GM23248 (cell line): ENCODE data around the gene ENO2. TPM values are rescaled to one million over a fixed set of nuclear protein-coding genes. Genes with fewer than 3 reads are reported as not detected.
A peak's percentile ranks its signal among the peaks of the same experiment; 100 is the strongest.

Experiments used
- DNase-seq: peaks from one replicate; pipeline ENCODE4 v3.0.0-alpha.2; 2015
- H2AFZ ChIP-seq: fragments of 200-600 bp; sonication (generic); 2 replicates; pipeline ENCODE4 v1.6.1; 2016; ENCODE audit warnings: antibody characterized with exemption
- H3F3A ChIP-seq: fragments of 200-600 bp; sonication (generic); 2 replicates; pipeline ENCODE4 v1.6.1; 2016; ENCODE audit warnings: mild to moderate bottlenecking, antibody characterized with exemption, mixed run types; ENCODE audit not compliant: insufficient read depth
- H3K27ac ChIP-seq: fragments of 200-600 bp; sonication (generic); 2 replicates; pipeline ENCODE4 v1.5.1; 2016; ENCODE audit warnings: mild to moderate bottlenecking
- H3K27me3 ChIP-seq: fragments of 200-600 bp; sonication (generic); replicated peaks from 2 replicates; pipeline ENCODE4 v1.6.1; 2016; ENCODE audit warnings: mild to moderate bottlenecking; ENCODE audit not compliant: insufficient read depth
- H3K36me3 ChIP-seq: fragments of 200-600 bp; sonication (generic); 2 replicates; pipeline ENCODE4 v1.6.1; 2016; ENCODE audit warnings: low read depth, mild to moderate bottlenecking
- H3K4me1 ChIP-seq: fragments of 200-600 bp; sonication (generic); 2 replicates; pipeline ENCODE4 v1.6.1; 2016; ENCODE audit warnings: mild to moderate bottlenecking; ENCODE audit not compliant: insufficient read depth
- H3K4me2 ChIP-seq: fragments of 200-600 bp; sonication (generic); one replicate; pipeline ENCODE4 v1.6.1; 2016; ENCODE audit warnings: mild to moderate bottlenecking; ENCODE audit not compliant: unreplicated experiment
- H3K4me3 ChIP-seq: fragments of 200-600 bp; sonication (generic); 2 replicates; pipeline ENCODE4 v1.5.1; 2016; ENCODE audit warnings: mild to moderate bottlenecking
- H3K79me2 ChIP-seq: fragments of 200-600 bp; sonication (generic); 2 replicates; pipeline ENCODE4 v1.6.1; 2016; ENCODE audit warnings: mild to moderate bottlenecking; ENCODE audit not compliant: insufficient read depth
- H3K9ac ChIP-seq: fragments of 200-600 bp; sonication (generic); 2 replicates; pipeline ENCODE4 v1.6.1; 2016; ENCODE audit warnings: mild to moderate bottlenecking
- H3K9me2 ChIP-seq: fragments of 200-600 bp; sonication (generic); 2 replicates; pipeline ENCODE4 v1.6.1; 2016; ENCODE audit warnings: mixed run types, mild to moderate bottlenecking, moderate library complexity; ENCODE audit not compliant: insufficient read depth
- H3K9me3 ChIP-seq: fragments of 200-600 bp; sonication (generic); one replicate; pipeline ENCODE4 v1.6.1; 2017; ENCODE audit warnings: low read depth
- H4K20me1 ChIP-seq: fragments of 200-600 bp; sonication (generic); 2 replicates; pipeline ENCODE4 v1.6.0; 2016; ENCODE audit not compliant: insufficient read depth
- EZH2 ChIP-seq: fragments of 200-600 bp; sonication (generic); IDR thresholded peaks from 2 replicates; pipeline ENCODE4 v1.6.1; 2018; ENCODE audit warnings: antibody characterized with exemption, mild to moderate bottlenecking; ENCODE audit not compliant: insufficient read depth, poor library complexity, severe bottlenecking
- EZH2phosphoT487 ChIP-seq: fragments of 200-600 bp; sonication (generic); IDR thresholded peaks from 2 replicates; pipeline ENCODE4 v1.6.1; 2018; ENCODE audit warnings: antibody characterized with exemption, moderate library complexity, mild to moderate bottlenecking, low read depth; ENCODE audit not compliant: insufficient read depth
- WGBS, 2 experiments: methylation state at CpG; one replicate each; pipeline ENCODE4 v1.1.6; 2015 to 2017; ENCODE audit warnings: low lambda C conversion rate in 2 of 2, low coverage in 1 of 2; ENCODE audit errors: missing lambda C conversion rate in 2 of 2; 5-methylcytosine and 5-hydroxymethylcytosine counted together
- in situ Hi-C: fragments of 300-500 bp; cut with MboI; formaldehyde crosslinking; loops from 2 replicates; pipeline ENCODE4 v1.15.0; 2020
- polyA plus RNA-seq: library from polyadenylated mRNA; unstranded; fragments of >200 nt; fragmentation: Nextera tagmentation; extraction: Ambion mirVana; gene quantifications from 2 replicates; pipeline ENCODE4 v1.2.1, GENCODE V29; 2016
- total RNA-seq: library from RNA; depleted of rRNA; stranded (reverse); fragments of >200 nt; shearing (Covaris generic); gene quantifications from 2 replicates; pipeline ENCODE4 v1.2.3, GENCODE V29; 2014

ENO2 gene
- total and polyA plus RNA-seq, 2 experiments from 2014 or later: 10.1 to 34.2 TPM

DNA sequence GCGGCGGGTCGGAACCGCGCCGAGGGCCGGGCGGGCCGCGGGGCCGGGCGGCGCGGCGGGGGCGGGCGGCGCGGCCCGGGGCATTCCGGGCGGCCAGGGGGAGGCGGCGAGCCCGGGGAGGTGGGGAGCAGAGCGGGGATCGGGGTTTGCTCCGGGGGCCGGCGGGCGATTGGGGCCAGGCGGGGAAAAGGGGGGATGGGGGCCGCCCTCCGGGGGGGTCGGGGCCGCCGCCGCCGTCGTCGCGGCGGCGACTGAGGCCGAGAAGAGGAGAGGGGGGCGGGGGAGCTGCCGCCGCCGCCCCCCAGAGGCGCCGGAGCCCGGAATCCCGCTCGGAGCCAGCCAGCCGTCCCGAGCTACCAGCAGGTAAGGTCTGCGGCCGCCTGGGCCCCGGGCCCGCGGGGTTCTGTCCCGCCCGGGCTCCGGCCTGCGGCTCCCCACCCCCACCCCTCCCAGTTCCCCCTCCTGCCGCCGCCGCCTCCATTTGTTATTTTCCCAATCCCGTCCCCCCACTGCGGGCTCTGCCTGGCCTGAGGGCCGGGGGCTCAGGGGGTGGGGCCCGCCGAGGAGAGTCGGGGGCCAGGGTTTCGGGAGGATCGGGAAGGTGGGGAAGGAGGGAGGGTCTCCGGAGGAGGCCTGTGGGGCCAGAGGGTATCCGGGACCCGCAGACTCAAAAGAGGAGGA is 13.8 kb downstream of the ENO2 start:
- H3K4me3 ChIP-seq: peak overlapping the region; percentile 99
- peaks cover 10% of the 10 kb centered on the region; the same call in 1 of the 2 replicates for H4K20me1 ChIP-seq
- TF ChIP-seq EZH2: no peak
- TF ChIP-seq EZH2phosphoT487: no peak
- no peaks in the 10 kb centered on the region for H3K9me3 ChIP-seq
- peak overlapping the region; percentile 95 for H3K4me2 ChIP-seq
- peaks cover 44% of the 10 kb centered on the region for H3K4me1 ChIP-seq
- WGBS, 2 experiments: 0 to 1% methylated on average over 2 to 49 of the region's 79 CpGs
- peak overlapping the region; percentile 96 for H3K9ac ChIP-seq
- 0 out of 2 replicates have a peak overlapping the region, but pooled peaks have one; percentile 34 for H2AFZ ChIP-seq
- 0 out of 2 replicates have a peak, but pooled peaks cover 6% of the 10 kb centered on the region for H3K36me3 ChIP-seq
- in situ Hi-C loops: no loop called here
- H3K9me2 ChIP-seq: no peaks in the 10 kb centered on the region
- DNase-seq: peak; percentile 48
- peaks cover 52% of the 10 kb centered on the region for H3F3A ChIP-seq
- H3K27ac ChIP-seq: peak overlapping the region; percentile 56
- H3K27me3 ChIP-seq: no peaks in the 10 kb centered on the region
- peaks cover 61% of the 10 kb centered on the region for H3K79me2 ChIP-seq

DNA sequence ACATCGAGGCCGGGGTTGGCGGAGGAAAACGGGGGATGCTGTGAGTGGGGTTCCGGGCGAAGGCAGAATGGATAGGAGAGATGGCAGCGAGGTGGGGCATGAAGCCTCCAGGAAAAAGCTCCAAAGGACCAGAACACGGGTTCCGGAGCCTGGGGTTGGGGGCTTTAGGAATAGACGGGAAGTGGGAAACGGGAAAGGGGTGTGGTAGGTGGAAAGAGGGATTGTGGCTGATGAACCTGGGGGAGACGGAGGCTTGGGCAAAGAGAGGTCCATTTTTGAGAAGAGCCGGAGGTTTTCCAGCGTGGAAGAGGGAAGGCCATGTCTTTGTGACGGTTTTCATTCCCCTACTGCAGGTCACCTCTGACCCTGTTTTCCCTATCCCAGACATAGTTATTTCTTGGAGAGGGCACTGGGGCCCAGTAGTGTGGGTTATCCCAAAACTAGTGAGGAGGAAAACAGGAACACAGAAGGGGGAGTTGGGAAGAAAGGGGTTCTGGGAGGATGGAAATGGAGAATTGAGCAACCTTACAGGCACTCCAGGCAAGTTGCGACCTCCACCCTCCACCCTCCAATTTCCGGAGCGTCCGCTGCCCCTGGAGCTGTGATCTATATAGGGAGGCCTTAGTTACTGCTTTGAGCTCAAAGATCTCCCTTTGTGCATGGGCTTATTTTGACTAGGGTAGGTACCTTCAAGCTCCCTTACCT is 14.5 kb downstream of the ENO2 start:
- H3K27ac ChIP-seq: peak overlapping the region; percentile 56
- H3K4me2 ChIP-seq: peak overlapping the region; percentile 95
- TF ChIP-seq EZH2phosphoT487 (no peak), EZH2 (no peak)
- peaks cover 68% of the 10 kb centered on the region for H3K79me2 ChIP-seq
- peaks cover 14% of the 10 kb centered on the region; the same call in 1 of the 2 replicates for H4K20me1 ChIP-seq
- 0 out of 2 replicates have a peak, but pooled peaks cover 6% of the 10 kb centered on the region for H3K36me3 ChIP-seq
- peak overlapping the region; percentile 99 for H3K4me3 ChIP-seq
- H3F3A ChIP-seq: peaks cover 57% of the 10 kb centered on the region
- 1% methylated on average over 18 to 19 of the region's 19 CpGs for WGBS, 2 experiments
- H3K27me3 ChIP-seq: no peaks in the 10 kb centered on the region
- no peaks in the 10 kb centered on the region for H3K9me3 ChIP-seq
- DNase-seq: peak; percentile 45
- peak overlapping the region; percentile 96 for H3K9ac ChIP-seq
- no peaks in the 10 kb centered on the region for H3K9me2 ChIP-seq
- H2AFZ ChIP-seq: 0 out of 2 replicates have a peak overlapping the region, but pooled peaks have one; percentile 34
- in situ Hi-C loops: no loop called here
- peaks cover 48% of the 10 kb centered on the region for H3K4me1 ChIP-seq

DNA sequence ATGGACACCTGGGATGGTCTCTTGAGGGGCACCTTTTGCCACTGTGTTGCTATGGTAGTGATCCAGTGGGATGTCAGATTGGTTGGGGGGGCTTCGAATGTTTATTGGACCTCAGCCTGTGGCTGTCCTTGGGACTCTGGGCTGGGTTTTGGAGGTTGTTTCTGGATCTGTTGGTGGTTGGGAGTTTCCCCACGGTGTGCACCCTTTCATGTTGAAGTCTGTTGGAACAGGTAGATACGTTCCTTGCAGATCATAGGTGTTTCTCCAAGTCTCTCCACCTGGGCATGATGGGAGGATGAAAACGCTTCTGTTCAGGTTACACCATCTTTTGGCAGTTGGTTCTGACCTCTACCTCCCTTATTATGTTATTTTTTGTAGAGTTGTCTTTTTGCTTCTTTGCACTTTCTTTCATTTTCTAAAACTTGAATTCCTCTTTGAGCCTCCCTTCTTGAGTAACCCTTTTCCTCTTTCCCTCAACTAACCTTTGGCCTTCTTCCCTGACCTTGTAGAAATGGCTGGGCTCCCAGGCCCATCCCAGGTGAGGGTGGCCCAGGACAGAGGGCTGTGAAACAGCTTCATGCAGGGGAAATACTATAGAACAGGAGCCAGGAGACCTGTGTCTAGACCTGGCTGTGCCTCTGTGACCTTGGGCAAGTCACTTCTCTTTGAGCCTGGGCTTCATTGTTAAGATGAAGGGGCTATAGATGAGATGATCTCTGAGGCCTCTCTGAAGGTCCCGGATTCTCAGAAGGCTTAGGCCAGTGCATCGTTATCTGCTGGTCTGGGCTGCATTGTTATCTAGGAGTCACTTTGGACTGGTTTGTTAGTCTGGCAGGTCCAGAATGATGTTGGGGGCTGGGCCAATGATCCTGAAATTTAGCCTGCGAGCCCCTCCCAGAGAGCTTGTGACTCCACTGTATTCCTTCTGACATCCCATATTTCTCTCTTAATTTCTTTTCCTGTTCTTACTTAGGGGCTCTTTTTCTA is 15.4 kb downstream of the ENO2 start:
- Histone ChIP-seq H3K4me1 (peaks cover 47% of the 10 kb centered on the region), H3K9me3 (no peaks in the 10 kb centered on the region), H3K9me2 (no peaks in the 10 kb centered on the region), H2AFZ (no peak overlapping the region), H3K9ac (peak overlapping the region; percentile 96), H3K79me2 (peaks cover 77% of the 10 kb centered on the region), H3K4me3 (peak overlapping the region; percentile 99), H3K27me3 (no peaks in the 10 kb centered on the region), H3K4me2 (peak overlapping the region; percentile 95), H3K27ac (no peak overlapping the region), H3K36me3 (0 out of 2 replicates have a peak, but pooled peaks cover 9% of the 10 kb centered on the region), H4K20me1 (peaks cover 14% of the 10 kb centered on the region; the same call in 1 of the 2 replicates), H3F3A (peaks cover 58% of the 10 kb centered on the region)
- 44 to 54% methylated on average over 7 of the region's 7 CpGs for WGBS, 2 experiments
- TF ChIP-seq EZH2phosphoT487 (no peak), EZH2 (no peak)
- in situ Hi-C loops: no loop called here
- DNase-seq: no peak
